OCI-LY1 (cell line): ENCODE measurements around the gene DMRT1.

Experiments used
- H2AFZ ChIP-seq: fragments of 200-600 bp; sonication (generic), shearing (Covaris generic); 2 replicates; pipeline ENCODE4 v1.6.0; 2014; ENCODE audit warnings: antibody characterized with exemption, mild to moderate bottlenecking, low read length
- H3F3A ChIP-seq: fragments of 200-600 bp; sonication (generic), shearing (Covaris generic); 2 replicates; pipeline ENCODE4 v1.6.0; 2014; ENCODE audit warnings: mild to moderate bottlenecking, antibody characterized with exemption, low read length, moderate library complexity; ENCODE audit not compliant: insufficient read depth
- H3K27ac ChIP-seq: fragments of 200-600 bp; sonication (generic); 2 replicates; pipeline ENCODE4 v1.5.1; 2014; ENCODE audit warnings: low read length, mixed run types, mild to moderate bottlenecking, low read depth; ENCODE audit not compliant: poor library complexity, severe bottlenecking
- H3K27me3 ChIP-seq: fragments of 200-600 bp; sonication (generic); 2 replicates; pipeline ENCODE4 v1.6.0; 2014; ENCODE audit warnings: antibody characterized with exemption, mild to moderate bottlenecking, low read length, moderate library complexity; ENCODE audit not compliant: insufficient read depth
- H3K36me3 ChIP-seq: fragments of 200-600 bp; sonication (generic); 2 replicates; pipeline ENCODE4 v1.6.1; 2014; ENCODE audit warnings: mild to moderate bottlenecking, antibody characterized with exemption, low read length, moderate library complexity, mixed read lengths; ENCODE audit not compliant: insufficient read depth
- H3K4me1 ChIP-seq: fragments of 200-600 bp; sonication (generic); 2 replicates; pipeline ENCODE4 v1.5.1; 2014; ENCODE audit warnings: mild to moderate bottlenecking, low read length, moderate library complexity; ENCODE audit not compliant: insufficient read depth, severe bottlenecking
- H3K4me2 ChIP-seq: fragments of 200-600 bp; sonication (generic), shearing (Covaris generic); 2 replicates; pipeline ENCODE4 v1.6.1; 2014; ENCODE audit warnings: low read length
- H3K4me3 ChIP-seq: fragments of 200-600 bp; sonication (generic); 2 replicates; pipeline ENCODE4 v1.5.1; 2014; ENCODE audit warnings: low read length, low read depth, mild to moderate bottlenecking, mixed read lengths; ENCODE audit not compliant: poor library complexity, severe bottlenecking
- H3K79me2 ChIP-seq: fragments of 200-600 bp; shearing (Covaris generic); 2 replicates; pipeline ENCODE4 v1.6.1; 2016; ENCODE audit warnings: mixed run types, low read length, mixed read lengths; ENCODE audit not compliant: insufficient read depth
- H3K9ac ChIP-seq: fragments of 200-600 bp; sonication (generic), shearing (Covaris generic); 2 replicates; pipeline ENCODE4 v1.6.1; 2014; ENCODE audit warnings: mild to moderate bottlenecking, low read length, mixed read lengths
- H3K9me2 ChIP-seq: fragments of 200-600 bp; sonication (generic), shearing (Covaris generic); 2 replicates; pipeline ENCODE4 v1.6.1; 2014; ENCODE audit warnings: low read depth, mild to moderate bottlenecking, low read length, mixed read lengths
- H3K9me3 ChIP-seq: fragments of 200-600 bp; shearing (Covaris generic); 2 replicates; pipeline ENCODE4 v1.6.1; 2014; ENCODE audit warnings: low read length, mixed read lengths
- H4K20me1 ChIP-seq: fragments of 200-600 bp; sonication (generic), shearing (Covaris generic); 2 replicates; pipeline ENCODE4 v1.6.0; 2016; ENCODE audit warnings: mild to moderate bottlenecking, low read length; ENCODE audit not compliant: insufficient read depth
- EZH2 ChIP-seq: fragments of 200-600 bp; sonication (generic), shearing (Covaris generic); IDR thresholded peaks from 2 replicates; pipeline ENCODE4 v1.8.0; 2017; ENCODE audit warnings: borderline replicate concordance, mixed run types, mild to moderate bottlenecking, antibody characterized with exemption, low read length, moderate library complexity, mixed read lengths
- TF ChIP-seq, protein P1 (sequence below): fragments of 200-600 bp; sonication (generic), shearing (Covaris generic); IDR thresholded peaks from 2 replicates; pipeline ENCODE4 v1.5.1; 2017; ENCODE audit warnings: mild to moderate bottlenecking, antibody characterized with exemption, low read length, moderate library complexity, mixed read lengths

DMRT1 gene

DNA sequence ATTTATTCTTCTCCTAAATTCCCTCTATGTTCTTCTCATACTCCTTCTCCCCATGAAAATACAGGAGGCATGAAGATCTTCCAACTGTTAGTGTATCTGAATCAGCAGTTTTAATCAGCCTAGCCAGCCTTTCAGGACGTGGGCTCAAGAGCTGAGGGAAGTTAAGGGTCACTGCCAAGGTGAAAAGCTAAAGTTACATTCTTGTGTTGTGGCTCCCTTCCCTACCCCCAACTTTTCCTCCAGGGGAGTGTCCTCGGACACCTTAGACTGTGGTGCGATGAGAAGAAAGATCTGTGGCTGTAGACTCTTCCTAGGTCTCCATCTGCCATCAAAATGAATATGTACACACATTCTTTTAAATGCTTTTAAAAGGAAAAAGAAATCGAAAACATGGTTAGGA, 139.1 kb downstream of the DMRT1 start:
- H2AFZ ChIP-seq, result no peak overlapping the region
- H3K9me3 ChIP-seq, result no peaks in the 10 kb centered on the region
- H3K4me1 ChIP-seq, result no peaks in the 10 kb centered on the region
- no peaks in the 10 kb centered on the region for H4K20me1 ChIP-seq
- H3K27ac ChIP-seq, result no peak overlapping the region
- no peak overlapping the region for H3K9ac ChIP-seq
- H3K36me3 ChIP-seq, result no peaks in the 10 kb centered on the region
- H3K4me3 ChIP-seq, result no peak overlapping the region
- no peaks in the 10 kb centered on the region for H3K79me2 ChIP-seq
- H3K27me3 ChIP-seq, result no peaks in the 10 kb centered on the region
- TF ChIP-seq, protein P1, sequence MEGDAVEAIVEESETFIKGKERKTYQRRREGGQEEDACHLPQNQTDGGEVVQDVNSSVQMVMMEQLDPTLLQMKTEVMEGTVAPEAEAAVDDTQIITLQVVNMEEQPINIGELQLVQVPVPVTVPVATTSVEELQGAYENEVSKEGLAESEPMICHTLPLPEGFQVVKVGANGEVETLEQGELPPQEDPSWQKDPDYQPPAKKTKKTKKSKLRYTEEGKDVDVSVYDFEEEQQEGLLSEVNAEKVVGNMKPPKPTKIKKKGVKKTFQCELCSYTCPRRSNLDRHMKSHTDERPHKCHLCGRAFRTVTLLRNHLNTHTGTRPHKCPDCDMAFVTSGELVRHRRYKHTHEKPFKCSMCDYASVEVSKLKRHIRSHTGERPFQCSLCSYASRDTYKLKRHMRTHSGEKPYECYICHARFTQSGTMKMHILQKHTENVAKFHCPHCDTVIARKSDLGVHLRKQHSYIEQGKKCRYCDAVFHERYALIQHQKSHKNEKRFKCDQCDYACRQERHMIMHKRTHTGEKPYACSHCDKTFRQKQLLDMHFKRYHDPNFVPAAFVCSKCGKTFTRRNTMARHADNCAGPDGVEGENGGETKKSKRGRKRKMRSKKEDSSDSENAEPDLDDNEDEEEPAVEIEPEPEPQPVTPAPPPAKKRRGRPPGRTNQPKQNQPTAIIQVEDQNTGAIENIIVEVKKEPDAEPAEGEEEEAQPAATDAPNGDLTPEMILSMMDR, result no peak
- TF ChIP-seq EZH2, result no peak
- H3K9me2 ChIP-seq, result no peaks in the 10 kb centered on the region
- no peak overlapping the region for H3K4me2 ChIP-seq
- no peaks in the 10 kb centered on the region for H3F3A ChIP-seq

DNA sequence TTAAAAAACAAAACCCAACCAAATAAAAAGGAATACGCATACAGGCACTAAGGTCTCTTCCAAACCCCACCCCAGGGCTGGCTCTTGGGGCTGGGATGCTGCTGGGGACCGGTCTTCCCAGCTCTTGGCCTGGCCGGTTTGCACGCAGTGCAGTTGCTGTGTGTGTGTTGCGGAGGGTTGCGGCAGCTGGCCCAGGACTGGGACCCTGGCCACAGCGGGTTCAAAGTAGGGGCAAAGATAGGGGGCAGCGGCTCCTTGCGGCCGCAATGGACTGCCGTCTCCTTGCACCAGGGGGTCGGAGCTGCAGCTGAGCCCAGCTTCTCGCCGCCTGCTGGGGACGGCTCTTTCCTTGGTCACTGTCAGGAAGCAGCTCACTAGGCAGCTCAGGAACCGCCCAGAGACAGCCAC, 140.0 kb downstream of the DMRT1 start:
- Histone ChIP-seq H3K9me2 (no peaks in the 10 kb centered on the region), H4K20me1 (no peaks in the 10 kb centered on the region), H3K79me2 (no peaks in the 10 kb centered on the region), H3K4me1 (no peaks in the 10 kb centered on the region), H3K9me3 (no peaks in the 10 kb centered on the region), H3F3A (no peaks in the 10 kb centered on the region), H3K27me3 (no peaks in the 10 kb centered on the region), H3K27ac (no peak overlapping the region), H2AFZ (no peak overlapping the region), H3K4me3 (no peak overlapping the region), H3K9ac (no peak overlapping the region), H3K4me2 (no peak overlapping the region), H3K36me3 (no peaks in the 10 kb centered on the region)
- TF ChIP-seq, protein P1, result no peak
- no peak for TF ChIP-seq EZH2

DNA sequence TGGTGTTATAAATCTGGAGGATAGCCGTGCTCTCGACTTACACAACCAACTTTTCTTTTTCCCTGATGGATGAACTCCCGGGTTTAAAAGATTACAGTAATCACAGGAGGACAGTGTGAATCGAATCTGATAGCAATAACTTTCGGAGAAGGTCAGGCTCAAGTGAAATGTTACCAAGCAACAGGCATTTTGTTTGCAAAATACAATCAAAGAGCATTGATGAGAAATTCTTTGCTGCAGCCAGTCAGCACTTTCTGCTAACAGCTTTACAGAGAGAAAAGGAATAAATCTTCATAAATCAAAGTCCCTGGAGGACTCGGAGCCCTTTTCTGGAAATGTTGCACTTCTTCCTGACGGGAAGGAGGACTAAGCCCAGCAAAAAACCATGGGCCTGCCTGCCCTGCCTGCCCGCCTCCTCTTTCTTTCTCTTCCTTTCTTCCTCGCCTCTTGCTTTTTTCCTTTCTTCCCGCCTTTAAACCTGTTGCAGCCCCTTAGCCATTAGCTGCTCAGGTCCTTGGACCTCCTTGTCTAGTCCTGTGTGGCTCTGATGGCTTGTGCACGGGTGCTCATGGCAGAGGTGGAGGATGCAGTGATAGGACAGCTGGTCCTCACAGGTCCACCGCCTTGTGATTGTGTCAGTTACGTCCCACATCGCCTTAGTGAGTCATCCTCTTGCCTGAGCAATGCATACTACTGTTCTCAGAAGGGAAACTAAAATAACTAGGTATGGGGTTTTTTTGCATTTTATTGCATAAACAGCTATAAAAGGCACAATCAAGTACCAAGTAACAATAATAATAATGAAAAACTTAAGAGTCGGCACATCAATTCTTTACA, 141.1 kb downstream of the DMRT1 start:
- Histone ChIP-seq H3K4me2 (no peak overlapping the region), H3K27me3 (no peaks in the 10 kb centered on the region), H3K4me1 (no peaks in the 10 kb centered on the region), H3K9ac (no peak overlapping the region), H3K4me3 (no peak overlapping the region), H3F3A (no peaks in the 10 kb centered on the region), H3K36me3 (no peaks in the 10 kb centered on the region), H3K9me3 (no peaks in the 10 kb centered on the region), H2AFZ (no peak overlapping the region), H3K9me2 (no peaks in the 10 kb centered on the region), H3K79me2 (no peaks in the 10 kb centered on the region), H3K27ac (no peak overlapping the region), H4K20me1 (no peaks in the 10 kb centered on the region)
- no peak for TF ChIP-seq EZH2
- TF ChIP-seq, protein P1, result no peak
